Astrocyte of the spinal cord (primary cell): ENCODE measurements around the gene PET117.
A peak's percentile ranks its signal among the peaks of the same experiment; 100 is the strongest.

ENCODE experiments used
- DNase-seq: peaks from one replicate; pipeline ENCODE4 v3.0.0; 2011; ENCODE audit warnings: low read depth, low spot score
- H3K4me3 ChIP-seq: 2 replicates; pipeline ENCODE4 v1.5.1; 2011; ENCODE audit warnings: low read depth, mild to moderate bottlenecking, low read length, moderate library complexity
- CTCF ChIP-seq: IDR thresholded peaks from 2 replicates; pipeline ENCODE4 v1.5.1; 2012; ENCODE audit warnings: low read depth, mild to moderate bottlenecking, low read length, inconsistent platforms
- in situ Hi-C: cut with HindIII; loops from 2 replicates; pipeline ENCODE4 v1.10.0; 2017; ENCODE audit warnings: low sequenced_read_pairs

Gene PET117

GRCh38 chr20:18156045-18156444 lies 18.4 kb downstream of the PET117 start:
- H3K4me3 ChIP-seq = no peak overlapping the region
- TF ChIP-seq CTCF = no peak
- in situ Hi-C loops = no loop called here
- no peak for DNase-seq

GRCh38 chr20:18164356-18164755 lies 26.7 kb downstream of the PET117 start:
- no peak overlapping the region for H3K4me3 ChIP-seq
- in situ Hi-C loops = no loop called here
- peak; percentile 7 for DNase-seq
- TF ChIP-seq CTCF = no peak

- no peak overlapping the region for H3K4me3 ChIP-seq
- no peak for TF ChIP-seq CTCF
- no peak for DNase-seq
- in situ Hi-C loops = no loop called here
These were observed 27.9 kb downstream of the PET117 start for GRCh38 chr20:18165553-18165952.

- no peak overlapping the region for H3K4me3 ChIP-seq
- TF ChIP-seq CTCF = no peak
- DNase-seq = no peak
- in situ Hi-C loops = no loop called here
These were observed 28.7 kb downstream of the PET117 start for GRCh38 chr20:18166241-18166881.

- TF ChIP-seq CTCF = no peak
- DNase-seq = no peak
- in situ Hi-C loops = no loop called here
- no peak overlapping the region for H3K4me3 ChIP-seq
These were observed 29.3 kb downstream of the PET117 start for GRCh38 chr20:18166950-18167349.

GRCh38 chr20:18172379-18172778 lies 34.7 kb downstream of the PET117 start:
- no peak overlapping the region for H3K4me3 ChIP-seq
- no peak for DNase-seq
- TF ChIP-seq CTCF = no peak
- in situ Hi-C loops = no loop called here
